HepG2 (cell line): Measurements from ENCODE around the gene ACACB. TPM values are rescaled to one million over a fixed set of nuclear protein-coding genes. Genes with fewer than 3 reads are reported as not detected.

Experiments used
- NFYB ChIP-seq: sonication (generic); formaldehyde crosslinking; IDR thresholded peaks from 2 replicates; pipeline ENCODE4 v1.4.0; 2020; ENCODE audit warnings: missing genetic modification reagents
- POLR2AphosphoS5 ChIP-seq: IDR thresholded peaks from 2 replicates; pipeline ENCODE4 v1.6.1; 2012; ENCODE audit warnings: low read depth, low read length
- SIN3B ChIP-seq: fragments of 150-350 bp; IDR thresholded peaks from 2 replicates; pipeline ENCODE4 v1.6.1; 2014; ENCODE audit warnings: low read length
- THAP11 ChIP-seq: IDR thresholded peaks from 2 replicates; pipeline ENCODE4 v1.6.1; 2016; ENCODE audit warnings: missing biosample characterization, missing genetic modification reagents
- ZFP37 ChIP-seq: sonication (generic); formaldehyde crosslinking; IDR thresholded peaks from 2 replicates; pipeline ENCODE4 v1.4.0; 2020; ENCODE audit warnings: missing genetic modification reagents, borderline replicate concordance
- ZNF724P ChIP-seq: sonication (generic); formaldehyde crosslinking; IDR thresholded peaks from 2 replicates; pipeline ENCODE4 v1.8.0; 2022; ENCODE audit warnings: missing genetic modification reagents, borderline replicate concordance
- ZNF75D ChIP-seq: sonication (generic); formaldehyde crosslinking; IDR thresholded peaks from 2 replicates; pipeline ENCODE4 v1.8.1; 2023; ENCODE audit warnings: missing genetic modification reagents, mild to moderate bottlenecking, borderline replicate concordance
- polyA plus RNA-seq, 8 experiments: library from polyadenylated mRNA; depleted of rRNA in 3 of 8; stranded (reverse) in 7 of 8; unstranded in 1 of 8; fragments of >200 nt; fragmentation: Illumina TruSeq in 4 of 8; extraction: Trizol in 4 of 8; gene quantifications; 2 replicates each; pipeline versions ENCODE4 v1.2.1 to v1.2.3, GENCODE V29; 2011 to 2016; ENCODE audit warnings: low read depth in 4 of 8, missing spikeins in 1 of 8, mixed read lengths in 1 of 8; ENCODE audit not compliant: insufficient read depth in 1 of 8
- total RNA-seq, 5 experiments: library from RNA; depleted of rRNA; stranded (reverse); fragments of >200 nt; fragmentation: Illumina TruSeq; extraction: Trizol; gene quantifications; 2 replicates each; pipeline ENCODE4 v1.2.3, GENCODE V29; 2016; ENCODE audit warnings: low read depth in 1 of 5
- TF ChIP-seq, protein P1 (sequence below): sonication (generic); formaldehyde crosslinking; conservative IDR thresholded peaks from 2 replicates; pipeline ENCODE4 v1.4.0; 2020; ENCODE audit warnings: missing genetic modification reagents
- TF ChIP-seq, protein P2 (sequence below): sonication (generic); formaldehyde crosslinking; IDR thresholded peaks from 2 replicates; pipeline ENCODE4 v1.5.1; 2020; ENCODE audit warnings: mild to moderate bottlenecking, missing genetic modification reagents, moderate library complexity
- TF ChIP-seq, protein P3 (sequence below): IDR thresholded peaks from 2 replicates; pipeline ENCODE4 v1.4.0; 2020; ENCODE audit warnings: mild to moderate bottlenecking, missing genetic modification reagents
- TF ChIP-seq, protein P4 (sequence below), 2 experiments: sonication (generic) in 1 of 2; formaldehyde crosslinking in 1 of 2; IDR thresholded peaks; 2 replicates each; pipeline versions ENCODE4 v1.6.1 to v1.9.0; 2014 to 2022; ENCODE audit warnings: antibody characterized with exemption in 1 of 2, borderline replicate concordance in 1 of 2, inconsistent platforms in 1 of 2, low read depth in 1 of 2, missing genetic modification reagents in 1 of 2
- TF ChIP-seq, protein P5 (sequence below): IDR thresholded peaks from 2 replicates; pipeline ENCODE4 v1.6.1; 2016; ENCODE audit warnings: low read depth

The ACACB gene
- total and polyA plus RNA-seq, 2 of the 13 experiments (the other 11 are each of a cell fraction or from before 2014, with no cell fraction given): 6.2 to 8.6 TPM

DNA sequence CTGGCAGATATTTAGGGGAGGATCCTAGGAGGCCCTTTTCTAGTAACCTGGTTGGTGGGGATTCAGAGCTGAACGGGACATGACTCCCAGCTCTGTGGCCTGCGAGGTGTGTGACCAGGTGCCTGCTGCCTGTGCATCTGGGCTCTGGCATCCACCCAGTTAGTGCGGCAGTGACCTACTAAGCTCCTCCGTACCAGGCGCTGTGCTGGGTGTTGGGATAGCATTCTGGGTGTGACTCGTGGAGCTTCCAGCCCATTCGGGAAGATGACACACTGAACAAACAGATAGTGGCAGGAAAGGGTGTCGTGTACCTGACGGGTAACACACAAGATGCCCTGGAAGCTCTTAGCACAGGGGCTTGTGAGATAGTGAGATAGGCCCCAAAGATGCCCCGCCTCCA lies 80.9 kb downstream of the ACACB start (continued):
- TF ChIP-seq NFYB: no peak
- no peak for TF ChIP-seq SIN3B
- no peak for TF ChIP-seq THAP11
- TF ChIP-seq, protein P1, sequence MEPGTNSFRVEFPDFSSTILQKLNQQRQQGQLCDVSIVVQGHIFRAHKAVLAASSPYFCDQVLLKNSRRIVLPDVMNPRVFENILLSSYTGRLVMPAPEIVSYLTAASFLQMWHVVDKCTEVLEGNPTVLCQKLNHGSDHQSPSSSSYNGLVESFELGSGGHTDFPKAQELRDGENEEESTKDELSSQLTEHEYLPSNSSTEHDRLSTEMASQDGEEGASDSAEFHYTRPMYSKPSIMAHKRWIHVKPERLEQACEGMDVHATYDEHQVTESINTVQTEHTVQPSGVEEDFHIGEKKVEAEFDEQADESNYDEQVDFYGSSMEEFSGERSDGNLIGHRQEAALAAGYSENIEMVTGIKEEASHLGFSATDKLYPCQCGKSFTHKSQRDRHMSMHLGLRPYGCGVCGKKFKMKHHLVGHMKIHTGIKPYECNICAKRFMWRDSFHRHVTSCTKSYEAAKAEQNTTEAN (CRISPR knock-in tag): no peak
- no peak for TF ChIP-seq ZNF724P
- TF ChIP-seq, protein P2, sequence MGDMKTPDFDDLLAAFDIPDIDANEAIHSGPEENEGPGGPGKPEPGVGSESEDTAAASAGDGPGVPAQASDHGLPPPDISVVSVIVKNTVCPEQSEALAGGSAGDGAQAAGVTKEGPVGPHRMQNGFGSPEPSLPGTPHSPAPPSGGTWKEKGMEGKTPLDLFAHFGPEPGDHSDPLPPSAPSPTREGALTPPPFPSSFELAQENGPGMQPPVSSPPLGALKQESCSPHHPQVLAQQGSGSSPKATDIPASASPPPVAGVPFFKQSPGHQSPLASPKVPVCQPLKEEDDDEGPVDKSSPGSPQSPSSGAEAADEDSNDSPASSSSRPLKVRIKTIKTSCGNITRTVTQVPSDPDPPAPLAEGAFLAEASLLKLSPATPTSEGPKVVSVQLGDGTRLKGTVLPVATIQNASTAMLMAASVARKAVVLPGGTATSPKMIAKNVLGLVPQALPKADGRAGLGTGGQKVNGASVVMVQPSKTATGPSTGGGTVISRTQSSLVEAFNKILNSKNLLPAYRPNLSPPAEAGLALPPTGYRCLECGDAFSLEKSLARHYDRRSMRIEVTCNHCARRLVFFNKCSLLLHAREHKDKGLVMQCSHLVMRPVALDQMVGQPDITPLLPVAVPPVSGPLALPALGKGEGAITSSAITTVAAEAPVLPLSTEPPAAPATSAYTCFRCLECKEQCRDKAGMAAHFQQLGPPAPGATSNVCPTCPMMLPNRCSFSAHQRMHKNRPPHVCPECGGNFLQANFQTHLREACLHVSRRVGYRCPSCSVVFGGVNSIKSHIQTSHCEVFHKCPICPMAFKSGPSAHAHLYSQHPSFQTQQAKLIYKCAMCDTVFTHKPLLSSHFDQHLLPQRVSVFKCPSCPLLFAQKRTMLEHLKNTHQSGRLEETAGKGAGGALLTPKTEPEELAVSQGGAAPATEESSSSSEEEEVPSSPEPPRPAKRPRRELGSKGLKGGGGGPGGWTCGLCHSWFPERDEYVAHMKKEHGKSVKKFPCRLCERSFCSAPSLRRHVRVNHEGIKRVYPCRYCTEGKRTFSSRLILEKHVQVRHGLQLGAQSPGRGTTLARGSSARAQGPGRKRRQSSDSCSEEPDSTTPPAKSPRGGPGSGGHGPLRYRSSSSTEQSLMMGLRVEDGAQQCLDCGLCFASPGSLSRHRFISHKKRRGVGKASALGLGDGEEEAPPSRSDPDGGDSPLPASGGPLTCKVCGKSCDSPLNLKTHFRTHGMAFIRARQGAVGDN: peak; percentile 47
- no peak for TF ChIP-seq POLR2AphosphoS5
- no peak for TF ChIP-seq ZNF75D (CRISPR knock-in tag)
- TF ChIP-seq, protein P3, sequence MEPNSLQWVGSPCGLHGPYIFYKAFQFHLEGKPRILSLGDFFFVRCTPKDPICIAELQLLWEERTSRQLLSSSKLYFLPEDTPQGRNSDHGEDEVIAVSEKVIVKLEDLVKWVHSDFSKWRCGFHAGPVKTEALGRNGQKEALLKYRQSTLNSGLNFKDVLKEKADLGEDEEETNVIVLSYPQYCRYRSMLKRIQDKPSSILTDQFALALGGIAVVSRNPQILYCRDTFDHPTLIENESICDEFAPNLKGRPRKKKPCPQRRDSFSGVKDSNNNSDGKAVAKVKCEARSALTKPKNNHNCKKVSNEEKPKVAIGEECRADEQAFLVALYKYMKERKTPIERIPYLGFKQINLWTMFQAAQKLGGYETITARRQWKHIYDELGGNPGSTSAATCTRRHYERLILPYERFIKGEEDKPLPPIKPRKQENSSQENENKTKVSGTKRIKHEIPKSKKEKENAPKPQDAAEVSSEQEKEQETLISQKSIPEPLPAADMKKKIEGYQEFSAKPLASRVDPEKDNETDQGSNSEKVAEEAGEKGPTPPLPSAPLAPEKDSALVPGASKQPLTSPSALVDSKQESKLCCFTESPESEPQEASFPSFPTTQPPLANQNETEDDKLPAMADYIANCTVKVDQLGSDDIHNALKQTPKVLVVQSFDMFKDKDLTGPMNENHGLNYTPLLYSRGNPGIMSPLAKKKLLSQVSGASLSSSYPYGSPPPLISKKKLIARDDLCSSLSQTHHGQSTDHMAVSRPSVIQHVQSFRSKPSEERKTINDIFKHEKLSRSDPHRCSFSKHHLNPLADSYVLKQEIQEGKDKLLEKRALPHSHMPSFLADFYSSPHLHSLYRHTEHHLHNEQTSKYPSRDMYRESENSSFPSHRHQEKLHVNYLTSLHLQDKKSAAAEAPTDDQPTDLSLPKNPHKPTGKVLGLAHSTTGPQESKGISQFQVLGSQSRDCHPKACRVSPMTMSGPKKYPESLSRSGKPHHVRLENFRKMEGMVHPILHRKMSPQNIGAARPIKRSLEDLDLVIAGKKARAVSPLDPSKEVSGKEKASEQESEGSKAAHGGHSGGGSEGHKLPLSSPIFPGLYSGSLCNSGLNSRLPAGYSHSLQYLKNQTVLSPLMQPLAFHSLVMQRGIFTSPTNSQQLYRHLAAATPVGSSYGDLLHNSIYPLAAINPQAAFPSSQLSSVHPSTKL (CRISPR knock-in tag): no peak
- TF ChIP-seq, protein P4, sequence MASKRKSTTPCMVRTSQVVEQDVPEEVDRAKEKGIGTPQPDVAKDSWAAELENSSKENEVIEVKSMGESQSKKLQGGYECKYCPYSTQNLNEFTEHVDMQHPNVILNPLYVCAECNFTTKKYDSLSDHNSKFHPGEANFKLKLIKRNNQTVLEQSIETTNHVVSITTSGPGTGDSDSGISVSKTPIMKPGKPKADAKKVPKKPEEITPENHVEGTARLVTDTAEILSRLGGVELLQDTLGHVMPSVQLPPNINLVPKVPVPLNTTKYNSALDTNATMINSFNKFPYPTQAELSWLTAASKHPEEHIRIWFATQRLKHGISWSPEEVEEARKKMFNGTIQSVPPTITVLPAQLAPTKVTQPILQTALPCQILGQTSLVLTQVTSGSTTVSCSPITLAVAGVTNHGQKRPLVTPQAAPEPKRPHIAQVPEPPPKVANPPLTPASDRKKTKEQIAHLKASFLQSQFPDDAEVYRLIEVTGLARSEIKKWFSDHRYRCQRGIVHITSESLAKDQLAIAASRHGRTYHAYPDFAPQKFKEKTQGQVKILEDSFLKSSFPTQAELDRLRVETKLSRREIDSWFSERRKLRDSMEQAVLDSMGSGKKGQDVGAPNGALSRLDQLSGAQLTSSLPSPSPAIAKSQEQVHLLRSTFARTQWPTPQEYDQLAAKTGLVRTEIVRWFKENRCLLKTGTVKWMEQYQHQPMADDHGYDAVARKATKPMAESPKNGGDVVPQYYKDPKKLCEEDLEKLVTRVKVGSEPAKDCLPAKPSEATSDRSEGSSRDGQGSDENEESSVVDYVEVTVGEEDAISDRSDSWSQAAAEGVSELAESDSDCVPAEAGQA (IDR thresholded peaks at IDR 0.05; ENCODE audit: low read depth): no peak
- TF ChIP-seq, protein P4 (CRISPR knock-in tag; IDR thresholded peaks at IDR 0.05; ENCODE audit: borderline replicate concordance): no peak
- TF ChIP-seq, protein P5, sequence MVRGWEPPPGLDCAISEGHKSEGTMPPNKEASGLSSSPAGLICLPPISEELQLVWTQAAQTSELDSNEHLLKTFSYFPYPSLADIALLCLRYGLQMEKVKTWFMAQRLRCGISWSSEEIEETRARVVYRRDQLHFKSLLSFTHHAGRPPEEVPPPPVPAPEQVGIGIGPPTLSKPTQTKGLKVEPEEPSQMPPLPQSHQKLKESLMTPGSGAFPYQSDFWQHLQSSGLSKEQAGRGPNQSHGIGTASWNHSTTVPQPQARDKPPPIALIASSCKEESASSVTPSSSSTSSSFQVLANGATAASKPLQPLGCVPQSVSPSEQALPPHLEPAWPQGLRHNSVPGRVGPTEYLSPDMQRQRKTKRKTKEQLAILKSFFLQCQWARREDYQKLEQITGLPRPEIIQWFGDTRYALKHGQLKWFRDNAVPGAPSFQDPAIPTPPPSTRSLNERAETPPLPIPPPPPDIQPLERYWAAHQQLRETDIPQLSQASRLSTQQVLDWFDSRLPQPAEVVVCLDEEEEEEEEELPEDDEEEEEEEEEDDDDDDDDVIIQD (CRISPR knock-in tag): peak; percentile 25; the same call in 1 of the 2 replicates
- no peak for TF ChIP-seq ZFP37 (CRISPR knock-in tag)
